SK-MEL-5 (cell line): ENCODE measurements around the gene C6orf58. TPM values are rescaled to one million over a fixed set of nuclear protein-coding genes. Genes with fewer than 3 reads are reported as not detected.

Experiments used
- DNase-seq: peaks from one replicate; pipeline ENCODE4 v3.0.0-alpha.2; 2016; ENCODE audit warnings: low read depth, low spot score
- in situ Hi-C: cut with HindIII; loops from 2 replicates; pipeline ENCODE4 v1.10.0; 2016; ENCODE audit warnings: low sequenced_read_pairs, high pct_unique_total_duplicates, low pct_unique_long_range_greater_than_20kb
- polyA plus RNA-seq, 2 experiments: library from polyadenylated mRNA; depleted of rRNA; stranded (reverse); fragments of >200 nt; gene quantifications; 2 replicates each; pipeline ENCODE4 v1.2.3, GENCODE V29; 2015
- total RNA-seq: library from RNA; depleted of rRNA; stranded (reverse); fragments of >200 nt; shearing (Covaris generic); gene quantifications from 2 replicates; pipeline ENCODE4 v1.2.3, GENCODE V29; 2014; rRNA removed

C6orf58 gene
- not detected in 2 replicates for total RNA-seq
- 0.15 TPM in 1 of 2 replicates, not detected in the other for polyA plus RNA-seq (2015; cell fraction: cytosol; rRNA removed)
- not detected in 2 replicates for polyA plus RNA-seq (2015; cell fraction: nucleus; rRNA removed)

DNA sequence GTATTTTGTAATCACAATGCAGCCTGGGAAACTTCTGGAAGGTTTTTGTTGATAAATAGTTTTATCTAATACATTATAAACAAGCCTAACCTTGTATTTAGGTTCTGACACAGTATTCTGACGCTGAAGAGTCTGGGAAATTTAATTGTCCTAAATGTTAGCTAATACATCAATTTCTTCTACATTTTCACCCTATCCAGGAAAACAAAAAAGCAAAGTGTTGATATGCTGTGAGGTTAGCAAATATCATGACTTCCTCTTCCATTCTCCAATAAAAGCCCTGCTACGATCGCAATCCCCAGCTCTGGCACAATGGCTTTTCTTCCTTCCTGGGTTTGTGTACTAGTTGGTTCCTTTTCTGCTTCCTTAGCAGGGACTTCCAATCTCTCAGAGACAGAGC lies at the start of gene C6orf58:
TSS of gene C6orf58 (plus strand) at position 301 of the 400 bp plus-strand sequence. CDS start at position 313, 12 bp downstream.
- no peak for DNase-seq
- in situ Hi-C loops, result no loop called here

DNA sequence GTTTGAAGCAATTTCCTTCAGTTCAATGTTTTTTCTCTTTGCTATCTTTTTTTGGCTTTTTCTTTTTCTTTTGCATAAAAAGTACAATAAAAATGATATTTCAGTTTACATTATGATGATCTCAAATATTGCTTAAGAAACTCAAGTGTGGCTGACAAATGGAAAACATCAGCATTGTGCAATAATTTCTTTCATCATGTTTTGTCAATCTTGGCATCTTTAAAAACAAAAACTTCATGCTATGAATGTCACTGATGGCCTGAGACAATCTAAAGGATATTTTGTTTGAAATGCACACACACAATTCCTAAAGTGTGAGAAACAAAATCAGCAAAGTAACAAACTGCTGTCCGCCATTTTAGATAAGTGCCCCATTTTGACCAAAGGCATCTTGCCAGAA lies 44.0 kb upstream of the C6orf58 start:
- in situ Hi-C loops, result no loop called here
- DNase-seq, result no peak

DNA sequence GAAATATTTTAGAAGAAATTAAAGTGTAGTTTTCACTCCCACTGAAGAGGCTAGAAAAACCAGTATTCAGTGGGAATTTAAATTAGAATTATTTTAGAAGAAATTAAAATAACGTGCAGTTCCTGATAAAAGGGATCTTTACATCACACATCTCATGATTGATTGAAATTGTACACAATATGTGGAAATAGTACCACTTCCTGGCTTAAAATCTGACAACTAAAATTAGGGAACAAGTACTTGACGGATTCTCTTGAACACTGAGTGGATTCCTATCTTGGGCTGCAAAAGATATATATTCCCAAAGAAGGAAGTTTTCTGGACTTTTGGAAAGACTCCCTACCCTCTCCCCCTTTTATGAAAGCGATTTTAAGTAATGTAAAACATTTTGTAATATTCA lies 43.2 kb upstream of the C6orf58 start:
- no peak for DNase-seq
- in situ Hi-C loops, result no loop called here

- DNase-seq, result no peak
- in situ Hi-C loops, result no loop called here
Observed at GRCh38 chr6:127538750-127539264, 38.2 kb upstream of the C6orf58 start.

- in situ Hi-C loops, result no loop called here
- peak; percentile 46 for DNase-seq
Observed at GRCh38 chr6:127539272-127539671, 37.7 kb upstream of the C6orf58 start.

- in situ Hi-C loops, result no loop called here
- peak; percentile 43 for DNase-seq
Observed at GRCh38 chr6:127547215-127547614, 29.8 kb upstream of the C6orf58 start.

DNA sequence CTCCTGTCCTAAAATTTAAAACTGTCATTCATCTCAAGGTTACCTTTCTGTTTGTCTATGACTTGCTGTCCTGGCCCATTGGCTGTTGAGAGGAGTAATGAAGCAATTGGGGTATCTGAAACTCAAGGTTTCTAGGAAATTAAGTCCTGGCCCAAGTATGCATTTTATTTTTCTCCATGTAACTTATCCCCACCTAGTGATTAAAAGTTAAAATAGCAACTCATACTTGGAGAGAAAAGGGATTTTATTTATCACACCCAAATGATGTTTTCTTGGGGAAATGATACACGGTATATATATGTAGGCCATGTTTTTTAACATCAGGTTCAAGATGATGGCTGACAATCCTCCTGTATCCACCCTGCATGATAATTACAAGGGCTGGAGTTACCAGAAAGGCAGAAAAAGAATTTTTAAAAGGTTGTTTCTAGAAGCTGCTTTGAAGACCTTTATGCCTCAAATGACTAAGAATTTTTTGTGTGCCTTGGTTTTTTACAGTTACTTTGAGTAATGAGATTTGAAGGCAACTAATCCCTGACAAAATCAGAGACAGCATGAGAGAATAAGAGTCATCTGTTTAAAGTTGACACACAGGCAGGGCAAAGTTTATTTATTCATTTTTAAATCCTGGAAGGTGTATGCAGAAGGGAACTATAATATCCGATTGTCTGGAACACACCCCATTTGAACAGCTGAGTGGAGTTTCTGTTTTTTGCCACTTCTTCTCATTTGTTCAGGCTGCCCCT lies 28.9 kb upstream of the C6orf58 start:
- DNase-seq, result peak; percentile 16

DNA sequence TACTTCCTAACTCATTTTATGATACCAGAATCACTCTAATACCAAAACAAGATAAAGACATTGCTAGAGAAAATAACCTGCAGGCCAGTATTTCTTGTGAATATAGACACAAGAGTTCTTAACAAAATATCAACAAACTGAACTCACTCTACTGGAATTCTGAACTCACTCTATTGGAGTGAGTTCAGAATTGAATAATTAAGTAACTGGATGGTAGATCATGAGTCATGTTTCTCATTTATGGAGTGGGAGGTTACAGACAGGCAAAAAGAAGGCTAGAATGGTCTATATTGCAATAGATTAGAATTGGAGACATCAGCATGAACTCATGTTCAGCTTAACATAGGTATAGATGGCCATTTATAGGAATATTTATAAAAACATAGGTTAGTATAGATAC lies 26.6 kb upstream of the C6orf58 start:
- no peak for DNase-seq
- in situ Hi-C loops, result no loop called here

More for the DNA sequence above, 28.9 kb upstream of the C6orf58 start:
- in situ Hi-C loops, result no loop called here

DNA sequence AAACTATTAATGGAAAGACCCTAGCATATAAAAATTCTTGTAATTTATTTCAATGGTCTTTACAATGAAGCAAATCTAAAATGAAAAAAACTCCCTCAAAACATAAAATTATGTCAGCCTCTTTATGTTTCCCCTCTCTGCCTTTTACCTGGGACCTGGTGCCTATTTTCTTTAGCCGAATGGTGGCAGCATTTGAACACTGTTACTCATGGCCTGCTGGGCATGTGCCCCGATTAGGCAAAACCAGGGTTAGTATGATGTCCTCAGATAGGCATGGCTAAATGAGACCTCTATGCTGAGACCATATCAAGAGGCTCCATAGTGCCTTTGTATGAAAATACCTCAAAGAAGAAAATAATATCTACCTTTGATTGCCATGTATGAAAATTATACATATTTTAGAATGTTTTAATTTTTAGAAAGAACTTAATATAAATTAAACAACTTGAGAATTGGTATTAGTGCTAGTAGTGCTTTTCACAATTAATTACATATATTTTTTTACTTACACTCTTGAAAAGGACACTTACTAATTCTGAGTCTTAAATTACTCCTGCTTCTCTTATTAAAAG lies 22.5 kb upstream of the C6orf58 start:
- in situ Hi-C loops, result no loop called here
- peak; percentile 77 for DNase-seq

DNA sequence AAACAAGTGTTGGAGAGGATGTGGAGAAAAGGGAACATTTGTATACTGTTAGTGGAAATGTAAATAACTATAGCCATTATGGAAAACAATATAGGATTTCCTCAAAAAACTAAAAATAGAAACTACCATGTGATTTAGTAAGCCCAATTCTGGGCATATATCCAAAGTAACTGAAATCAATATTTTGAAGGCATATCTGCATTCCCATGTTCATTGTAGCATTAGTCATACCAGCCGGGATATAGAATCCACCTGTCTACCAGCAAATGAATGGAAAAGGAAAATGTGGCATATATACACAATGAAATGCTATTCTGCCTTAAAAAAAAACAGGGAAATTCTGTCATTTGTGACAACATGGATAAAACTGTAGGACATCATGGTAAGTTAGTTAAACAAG lies 15.3 kb upstream of the C6orf58 start:
- DNase-seq, result no peak
- in situ Hi-C loops, result no loop called here

- no peak for DNase-seq
- in situ Hi-C loops, result no loop called here
Observed at GRCh38 chr6:127564761-127565160, 12.2 kb upstream of the C6orf58 start.

DNA sequence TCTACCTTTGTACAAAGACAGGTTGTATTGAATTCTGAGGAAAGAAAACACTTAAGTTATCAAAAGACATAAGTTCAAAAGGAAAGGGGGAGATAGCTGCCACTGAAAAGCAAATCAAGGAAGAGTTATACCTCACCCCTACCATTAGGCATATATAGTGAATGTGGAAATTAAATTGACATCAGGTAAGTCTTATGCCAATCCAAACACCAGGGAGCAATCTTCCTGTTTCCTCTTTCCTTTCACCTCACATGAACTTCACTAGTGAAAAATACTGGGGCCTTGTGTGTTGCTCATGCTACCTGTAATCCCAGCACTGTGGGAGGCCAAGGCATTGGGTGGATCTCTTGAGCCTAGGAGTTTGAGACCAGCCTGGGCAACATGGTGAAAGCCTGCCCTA lies 10.9 kb upstream of the C6orf58 start:
- no peak for DNase-seq
- in situ Hi-C loops, result no loop called here

- DNase-seq, result no peak
- in situ Hi-C loops, result no loop called here
Observed at GRCh38 chr6:127566651-127567050, 10.3 kb upstream of the C6orf58 start.

GRCh38 chr6:127567476-127567875 lies 9.5 kb upstream of the C6orf58 start:
- no peak for DNase-seq
- in situ Hi-C loops, result no loop called here

DNA sequence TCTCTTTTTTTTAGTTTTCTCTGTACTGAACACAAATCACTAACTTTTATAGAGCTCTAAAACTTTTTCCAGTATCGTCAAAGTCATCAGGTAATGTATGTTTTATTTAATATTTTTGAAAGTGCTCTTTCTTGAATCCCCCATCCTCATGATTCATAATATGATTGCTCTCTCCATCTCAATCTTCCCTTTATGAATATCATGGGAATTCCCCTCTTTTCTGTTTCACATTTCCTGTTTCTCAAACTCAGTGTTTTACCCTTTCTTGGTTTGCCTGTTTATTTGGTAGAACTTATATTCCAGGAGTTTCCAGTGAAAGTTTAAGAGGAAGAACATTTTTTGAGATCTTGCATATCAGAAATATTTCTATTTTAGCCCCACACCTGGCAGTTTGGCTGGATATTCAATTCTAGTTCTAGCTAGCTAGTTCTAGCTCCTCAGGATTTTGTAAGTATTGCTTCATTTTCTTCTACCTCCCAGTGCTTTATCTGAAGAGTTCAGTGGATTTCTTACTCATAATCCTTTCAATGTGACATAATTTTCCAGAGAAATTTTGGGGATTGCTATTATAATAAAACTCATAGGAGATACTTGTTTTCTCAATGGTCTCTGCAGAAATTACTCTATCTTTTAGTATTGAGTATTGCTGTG lies 6.1 kb upstream of the C6orf58 start:
- DNase-seq, result no peak
- in situ Hi-C loops, result no loop called here

DNA sequence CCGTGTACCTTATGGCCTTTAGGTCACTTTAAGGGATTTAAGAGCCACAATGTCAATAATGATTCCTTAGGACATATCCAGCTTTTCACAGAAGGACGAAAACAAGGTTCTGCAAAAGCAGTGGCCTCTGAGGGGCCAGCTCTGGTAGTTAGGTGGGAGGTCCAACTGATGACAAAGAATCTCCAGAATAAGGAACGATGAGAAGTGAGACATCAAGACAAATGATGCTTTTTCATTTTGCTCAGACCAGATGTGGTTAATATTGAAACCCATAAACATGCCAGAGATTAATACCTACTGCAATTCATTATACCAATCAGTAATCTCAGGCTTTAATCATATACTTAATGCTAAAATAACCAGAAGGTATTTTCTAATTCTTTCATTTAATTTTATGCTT lies 1.9 kb downstream of the C6orf58 start:
- in situ Hi-C loops, result no loop called here

DNA sequence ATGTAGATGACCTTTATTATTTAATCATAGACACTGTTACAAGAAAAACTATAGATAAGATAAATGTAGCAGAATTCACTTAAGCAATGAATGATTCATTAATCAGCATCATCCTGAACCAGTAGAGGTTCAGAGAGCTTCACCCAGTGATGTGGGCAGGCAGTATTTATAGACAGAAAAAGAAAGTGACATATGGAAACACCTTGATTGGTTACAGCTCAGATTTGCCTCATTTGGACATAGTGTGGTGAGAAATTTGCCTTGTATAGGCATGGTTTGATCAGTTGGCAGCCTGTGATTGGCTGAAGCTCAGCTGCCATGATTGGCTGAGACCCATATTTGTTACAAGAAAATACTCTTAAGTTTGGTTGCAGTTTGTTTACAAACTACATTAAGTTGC lies 4.6 kb downstream of the C6orf58 start:
- in situ Hi-C loops, result no loop called here
- no peak for DNase-seq

More for the DNA sequence above, 1.9 kb downstream of the C6orf58 start:
- no peak for DNase-seq

DNA sequence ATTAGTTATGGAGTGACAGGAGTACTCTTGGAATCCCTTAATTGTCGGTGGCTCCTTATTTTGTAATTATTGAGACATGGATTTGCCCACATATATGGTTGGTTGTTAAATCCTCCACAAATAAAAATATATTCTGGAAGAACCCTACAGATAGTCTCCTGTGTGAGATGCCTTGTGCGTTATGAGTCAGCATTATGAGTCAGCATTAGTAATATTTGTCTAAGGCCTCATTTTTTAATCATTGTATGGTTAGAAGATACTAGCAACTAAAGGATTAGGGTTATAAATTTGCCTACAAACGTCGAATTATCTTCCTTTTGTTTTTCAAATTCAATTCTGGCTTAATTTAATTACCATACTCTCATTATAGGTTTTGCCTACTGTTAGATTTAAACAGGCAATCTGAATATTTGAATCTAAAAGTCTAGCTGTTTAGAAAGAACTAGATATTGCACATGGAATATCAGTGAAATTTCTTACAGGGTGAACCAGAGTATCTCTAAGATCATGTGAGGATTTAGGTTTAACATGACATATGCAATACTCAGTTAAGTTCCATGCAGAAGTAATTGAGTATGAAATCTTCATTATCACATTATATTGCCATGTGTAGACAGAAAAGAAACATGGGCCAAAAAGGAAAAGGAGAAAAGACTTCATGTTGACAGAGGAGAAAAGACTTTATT lies 5.9 kb downstream of the C6orf58 start:
- in situ Hi-C loops, result no loop called here
- DNase-seq, result no peak
